RCC 7860 (cell line): Measurements from ENCODE around the gene VPS51.

ENCODE experiments used
- DNase-seq: peaks from one replicate; pipeline ENCODE4 v3.0.0-alpha.2; 2015; ENCODE audit warnings: low spot score
- FAIRE-seq: peaks from 2 replicates; lab custom pipeline; 2012; peaks lifted over from hg19 to GRCh38; lab: Jason Lieb, UNC

The VPS51 gene

DNA sequence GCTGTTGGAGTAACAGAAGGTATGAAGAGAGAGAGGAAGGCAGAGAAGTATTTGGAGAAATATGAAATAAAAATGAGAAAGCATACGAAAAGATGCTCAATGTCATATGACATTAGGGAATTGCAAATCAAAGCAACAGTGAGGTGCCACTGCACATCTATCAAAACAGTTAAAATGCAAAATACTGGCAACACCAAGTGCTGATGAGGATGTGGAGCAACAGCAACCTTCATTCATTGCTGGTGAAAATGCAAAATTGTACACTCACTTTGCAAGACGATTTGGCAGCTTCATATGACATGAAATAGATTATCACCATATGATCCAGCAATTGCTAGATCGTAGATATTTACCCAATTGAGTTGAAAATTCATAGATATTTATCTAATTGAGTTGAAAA is 64.6 kb downstream of the VPS51 start:
- FAIRE-seq = no peak
- no peak for DNase-seq
